HCT116 (cell line): ENCODE results near the gene DNAJC5. TPM values are rescaled to one million over a fixed set of nuclear protein-coding genes. Genes with fewer than 3 reads are reported as not detected.

ENCODE experiments used
- ATAC-seq: fragments of 200-7000 bp; cut with Tn5 transposase; 2 replicates; pipeline ENCODE4 v1.9.1; 2020; ENCODE audit warnings: mild to moderate bottlenecking, moderate library complexity
- BruUV-seq: library from RNA; stranded (reverse); fragments of 400-500 nt; replicated peaks from 2 replicates; lab custom pipeline; 2021; lab: Mats Ljungman, UMichigan
- CTCF ChIA-PET: fragments of 300-600 bp; sonication (Branson Sonifier 250); formaldehyde crosslinking; loops from one replicate; lab custom pipeline; 2021; ENCODE audit warnings: antibody characterized with exemption; lab: Charles Lee
- POLR2A ChIA-PET: fragments of 300-600, 350-600 bp; sonication (Branson Sonifier 250); formaldehyde crosslinking; loops from one replicate; lab custom pipeline; 2021; ENCODE audit warnings: antibody characterized with exemption; lab: Charles Lee
- RAD21 ChIA-PET, 2 experiments: fragments of 300-600 bp; sonication (Branson Sonifier 250); formaldehyde crosslinking; loops; one replicate each; lab custom pipeline; 2023; ENCODE audit warnings: low total read pairs in 2 of 2; ENCODE audit not compliant: uncharacterized antibody in 2 of 2, unreplicated experiment in 2 of 2, low non-redundant PET in 1 of 2; lab: Charles Lee
- DNase-seq: peaks from one replicate; pipeline ENCODE4 v3.0.0-alpha.2; 2010; ENCODE audit warnings: low read depth, low spot score
- H2AFZ ChIP-seq: fragments of 200-600 bp; shearing (Covaris generic), sonication (generic); 2 replicates; pipeline ENCODE4 v1.6.1; 2017; ENCODE audit warnings: low read depth, mixed run types, mixed read lengths, antibody characterized with exemption, low read length; ENCODE audit not compliant: poor library complexity, severe bottlenecking
- H3K27ac ChIP-seq: 2 replicates; pipeline ENCODE4 v1.5.1; 2012; ENCODE audit warnings: low read depth, low read length
- H3K27me3 ChIP-seq: fragments of 200-600 bp; sonication (generic); 2 replicates; pipeline ENCODE4 v1.6.1; 2016; ENCODE audit warnings: mixed run types, low read length, mixed read lengths; ENCODE audit not compliant: insufficient read depth
- H3K36me3 ChIP-seq, 2 experiments: fragments of 200-500 bp in 1 of 2; fragments of 200-600 bp in 1 of 2; sonication (Bioruptor generic) in 1 of 2; sonication (generic) in 1 of 2; 2 replicates each; pipeline versions ENCODE4 v1.5.1 to v1.6.1; 2014 to 2016; ENCODE audit warnings: low read length in 2 of 2, inconsistent platforms in 1 of 2, mixed read lengths in 1 of 2, mixed run types in 1 of 2; ENCODE audit not compliant: insufficient read depth in 2 of 2, control insufficient read depth in 1 of 2
- H3K4me1 ChIP-seq, 2 experiments: fragments of 200-600 bp in 1 of 2; sonication (generic) in 1 of 2; 2 replicates each; pipeline versions ENCODE4 v1.5.1 to v1.6.1; 2012 to 2017; ENCODE audit warnings: low read length in 2 of 2, inconsistent platforms in 1 of 2, mild to moderate bottlenecking in 1 of 2, mixed read lengths in 1 of 2, mixed run types in 1 of 2, moderate library complexity in 1 of 2; ENCODE audit not compliant: insufficient read depth in 2 of 2, control insufficient read depth in 1 of 2
- H3K4me2 ChIP-seq: fragments of 200-600 bp; sonication (generic); 2 replicates; pipeline ENCODE4 v1.6.1; 2017; ENCODE audit warnings: mixed run types, low read length, mixed read lengths
- H3K4me3 ChIP-seq, 2 experiments: fragments of 200-600 bp in 1 of 2; sonication (generic) in 1 of 2; replicated peaks in 1 of 2; 2 replicates each; pipeline ENCODE4 v1.5.1; 2011 to 2016; ENCODE audit warnings: low read length in 2 of 2, control low read depth in 1 of 2, low read depth in 1 of 2, mild to moderate bottlenecking in 1 of 2, mixed read lengths in 1 of 2, mixed run types in 1 of 2
- H3K79me2 ChIP-seq: fragments of 200-600 bp; sonication (generic); 2 replicates; pipeline ENCODE4 v1.6.1; 2017; ENCODE audit warnings: mild to moderate bottlenecking, mixed run types, low read length, moderate library complexity, mixed read lengths; ENCODE audit not compliant: insufficient read depth
- H3K9ac ChIP-seq: fragments of 200-600 bp; sonication (generic); 2 replicates; pipeline ENCODE4 v1.6.1; 2016; ENCODE audit warnings: low read length, mixed read lengths
- H3K9me2 ChIP-seq: fragments of 200-600 bp; sonication (generic), shearing (Covaris generic); 2 replicates; pipeline ENCODE4 v1.6.1; 2017; ENCODE audit warnings: mixed run types, mild to moderate bottlenecking, moderate library complexity; ENCODE audit not compliant: insufficient read depth
- H3K9me3 ChIP-seq, 2 experiments: fragments of 200-500 bp in 1 of 2; fragments of 200-600 bp in 1 of 2; sonication (Bioruptor generic) in 1 of 2; sonication (generic) in 1 of 2; 2 replicates each; pipeline ENCODE4 v1.6.1; 2014 to 2017; ENCODE audit warnings: low read length in 2 of 2, mixed read lengths in 2 of 2, inconsistent platforms in 1 of 2, low read depth in 1 of 2, mild to moderate bottlenecking in 1 of 2, mixed run types in 1 of 2, moderate library complexity in 1 of 2; ENCODE audit not compliant: control insufficient read depth in 1 of 2, insufficient read depth in 1 of 2
- H4K20me1 ChIP-seq: fragments of 200-600 bp; sonication (generic), shearing (Covaris generic); 2 replicates; pipeline ENCODE4 v1.6.1; 2017; ENCODE audit warnings: mixed run types, mild to moderate bottlenecking, moderate library complexity; ENCODE audit not compliant: insufficient read depth
- ATF3 ChIP-seq: IDR thresholded peaks from 2 replicates; pipeline ENCODE4 v1.6.1; 2012
- CBX3 ChIP-seq: IDR thresholded peaks from 2 replicates; pipeline ENCODE4 v1.6.1; 2012; ENCODE audit warnings: low read depth
- CEBPB ChIP-seq: IDR thresholded peaks from 2 replicates; pipeline ENCODE4 v1.6.1; 2012; ENCODE audit warnings: low read depth
- EZH2 ChIP-seq: fragments of 200-600 bp; sonication (generic); IDR thresholded peaks from 2 replicates; pipeline ENCODE4 v1.6.1; 2017; ENCODE audit warnings: antibody characterized with exemption, mixed run types
- FOSL1 ChIP-seq: IDR thresholded peaks from 2 replicates; pipeline ENCODE4 v1.6.1; 2012; ENCODE audit warnings: low read depth
- JUND ChIP-seq: IDR thresholded peaks from 2 replicates; pipeline ENCODE4 v1.6.1; 2012
- POLR2A ChIP-seq: IDR thresholded peaks from 2 replicates; pipeline ENCODE4 v1.7.0; 2011; ENCODE audit warnings: borderline replicate concordance; ENCODE audit not compliant: insufficient read depth, insufficient read length; ENCODE audit errors: extremely low read depth
- RAD21 ChIP-seq: IDR thresholded peaks from 2 replicates; pipeline ENCODE4 v1.6.1; 2012; ENCODE audit warnings: low read depth, mild to moderate bottlenecking
- REST ChIP-seq: IDR thresholded peaks from 2 replicates; pipeline ENCODE4 v1.6.1; 2012; ENCODE audit warnings: low read depth
- SIN3A ChIP-seq: IDR thresholded peaks from 2 replicates; pipeline ENCODE4 v1.6.1; 2012; ENCODE audit warnings: low read depth
- SRF ChIP-seq: IDR thresholded peaks from 2 replicates; pipeline ENCODE4 v1.6.1; 2012; ENCODE audit warnings: low read depth
- TCF7L2 ChIP-seq: IDR thresholded peaks from 2 replicates; pipeline ENCODE4 v1.7.0; 2011; ENCODE audit warnings: borderline replicate concordance, inconsistent platforms; ENCODE audit not compliant: insufficient read depth, insufficient read length; ENCODE audit errors: extremely low read depth
- ZFX ChIP-seq: fragments of 450-650 bp; IDR thresholded peaks from 2 replicates; pipeline ENCODE4 v1.6.1; 2017
- ZNF274 ChIP-seq: fragments of 200-500 bp; sonication (Bioruptor generic); IDR thresholded peaks from 2 replicates; pipeline ENCODE4 v1.6.1; 2014; ENCODE audit warnings: mild to moderate bottlenecking, low read depth, low read length, inconsistent platforms
- intact Hi-C: fragments of 100-400 bp; cut with micrococcal nuclease; formaldehyde crosslinking; loops from 2 replicates; pipeline ENCODE4 v1.10.0; 2022
- total RNA-seq: library from RNA; stranded (reverse); gene quantifications from one replicate; pipeline ENCODE4 v1.2.1, GENCODE V29; 2021; ENCODE audit not compliant: unreplicated experiment
- TF ChIP-seq, protein P1 (sequence below), 3 experiments: fragments of 200-600 bp in 1 of 3; sonication (generic) in 1 of 3; IDR thresholded peaks in 2 of 3; conservative IDR thresholded peaks in 1 of 3; 2 replicates each; pipeline ENCODE4 v1.5.1; 2012 to 2017; ENCODE audit warnings: low read depth in 2 of 3, low read length in 2 of 3, antibody characterized with exemption in 1 of 3, borderline replicate concordance in 1 of 3, control low read depth in 1 of 3, mild to moderate bottlenecking in 1 of 3, mixed read lengths in 1 of 3, mixed run types in 1 of 3, moderate library complexity in 1 of 3; ENCODE audit not compliant: insufficient read depth in 1 of 3
- TF ChIP-seq, protein P2 (sequence below): IDR thresholded peaks from 2 replicates; pipeline ENCODE4 v1.6.1; 2012

DNAJC5 gene
- total RNA-seq, 1 experiment from 2014 or later: 38.3 TPM

DNA sequence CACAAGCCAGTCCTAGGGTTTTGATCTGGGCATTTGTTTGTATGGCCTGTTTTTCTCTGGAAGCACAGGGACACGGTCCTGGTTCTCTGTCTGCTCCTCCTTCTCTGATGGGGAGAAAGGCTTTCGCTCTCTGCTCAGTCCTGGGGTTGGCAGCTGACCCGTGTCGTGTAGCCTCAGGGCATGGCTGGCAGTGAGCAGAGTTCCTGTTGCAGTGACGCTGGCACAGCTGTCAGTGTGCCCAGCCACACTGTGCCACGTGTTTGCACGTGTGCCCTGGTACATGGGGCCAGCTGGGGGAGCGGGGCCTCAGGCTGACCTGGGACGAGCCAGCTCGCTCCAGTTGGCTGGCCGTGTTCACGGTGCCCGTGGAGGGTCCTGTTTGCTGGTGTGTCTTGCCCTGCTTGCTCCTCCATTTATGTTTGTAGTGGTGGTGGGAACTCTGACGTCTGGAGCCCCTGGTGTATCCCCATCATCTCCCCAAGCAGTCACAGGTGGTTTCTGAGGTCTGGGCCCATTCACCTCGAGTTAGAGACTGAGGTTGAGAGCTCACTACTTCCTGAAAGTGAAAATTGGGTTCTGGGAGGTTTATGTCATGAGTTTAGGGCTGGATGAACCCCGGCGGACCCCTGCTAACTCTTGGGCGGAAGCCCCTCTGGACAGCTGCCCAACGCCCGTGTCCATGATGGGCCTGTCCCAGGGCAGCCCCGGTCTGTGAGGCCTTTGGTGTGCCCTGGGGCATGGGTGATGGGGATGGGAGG is 10.2 kb upstream of the DNAJC5 start:
- H3K4me3 ChIP-seq: no peak overlapping the region
- ChIA-PET RAD21 (no interaction called here), CTCF (no interaction called here), POLR2A (no interaction called here)
- H3K4me2 ChIP-seq: no peak overlapping the region
- intact Hi-C loops: no loop called here
- TF ChIP-seq EZH2: no peak
- TF ChIP-seq, protein P1, sequence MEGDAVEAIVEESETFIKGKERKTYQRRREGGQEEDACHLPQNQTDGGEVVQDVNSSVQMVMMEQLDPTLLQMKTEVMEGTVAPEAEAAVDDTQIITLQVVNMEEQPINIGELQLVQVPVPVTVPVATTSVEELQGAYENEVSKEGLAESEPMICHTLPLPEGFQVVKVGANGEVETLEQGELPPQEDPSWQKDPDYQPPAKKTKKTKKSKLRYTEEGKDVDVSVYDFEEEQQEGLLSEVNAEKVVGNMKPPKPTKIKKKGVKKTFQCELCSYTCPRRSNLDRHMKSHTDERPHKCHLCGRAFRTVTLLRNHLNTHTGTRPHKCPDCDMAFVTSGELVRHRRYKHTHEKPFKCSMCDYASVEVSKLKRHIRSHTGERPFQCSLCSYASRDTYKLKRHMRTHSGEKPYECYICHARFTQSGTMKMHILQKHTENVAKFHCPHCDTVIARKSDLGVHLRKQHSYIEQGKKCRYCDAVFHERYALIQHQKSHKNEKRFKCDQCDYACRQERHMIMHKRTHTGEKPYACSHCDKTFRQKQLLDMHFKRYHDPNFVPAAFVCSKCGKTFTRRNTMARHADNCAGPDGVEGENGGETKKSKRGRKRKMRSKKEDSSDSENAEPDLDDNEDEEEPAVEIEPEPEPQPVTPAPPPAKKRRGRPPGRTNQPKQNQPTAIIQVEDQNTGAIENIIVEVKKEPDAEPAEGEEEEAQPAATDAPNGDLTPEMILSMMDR (IDR thresholded peaks at IDR 0.05 in 2 of 3, conservative IDR thresholded peaks at IDR 0.05 in 1 of 3; ENCODE audit: borderline replicate concordance in 1 of 3, insufficient read depth in 1 of 3, low read depth in 2 of 3, low read length in 2 of 3): no peak
- no peak for TF ChIP-seq REST
- TF ChIP-seq ATF3: no peak
- TF ChIP-seq SRF: no peak
- no peak for TF ChIP-seq ZNF274
- TF ChIP-seq SIN3A: no peak
- TF ChIP-seq CBX3: no peak
- no peak for TF ChIP-seq FOSL1
- no peak for TF ChIP-seq CEBPB
- no peak for TF ChIP-seq TCF7L2
- no peak for TF ChIP-seq POLR2A
- no peak for TF ChIP-seq ZFX
- TF ChIP-seq, protein P2, sequence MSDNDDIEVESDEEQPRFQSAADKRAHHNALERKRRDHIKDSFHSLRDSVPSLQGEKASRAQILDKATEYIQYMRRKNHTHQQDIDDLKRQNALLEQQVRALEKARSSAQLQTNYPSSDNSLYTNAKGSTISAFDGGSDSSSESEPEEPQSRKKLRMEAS: no peak
- TF ChIP-seq JUND: no peak
- TF ChIP-seq RAD21: no peak
- ATAC-seq (no peak), DNase-seq (no peak)
- no peaks in the 10 kb centered on the region for H3K9me3 ChIP-seq
- H2AFZ ChIP-seq: no peak overlapping the region
- no peaks in the 10 kb centered on the region for H3K4me1 ChIP-seq
- H3K9me2 ChIP-seq: no peaks in the 10 kb centered on the region
- no peak overlapping the region; the same call in 1 of the 2 replicates for H3K27ac ChIP-seq
- H4K20me1 ChIP-seq: no peaks in the 10 kb centered on the region
- BruUV-seq: no TSS peak
- H3K9ac ChIP-seq: no peak overlapping the region
- H3K79me2 ChIP-seq: peaks cover 77% of the 10 kb centered on the region
- H3K27me3 ChIP-seq: no peaks in the 10 kb centered on the region
- peaks cover 20 to 46% of the 10 kb centered on the region in 2 experiments for H3K36me3 ChIP-seq
